Neural cell (in vitro differentiated cells): Measurements from ENCODE around the gene DEPDC1.

Experiments
- EP300 ChIP-seq: fragments of 450-650 bp; conservative IDR thresholded peaks from 2 replicates; pipeline ENCODE4 v1.6.1; 2014; ENCODE audit warnings: antibody characterized with exemption, mild to moderate bottlenecking, moderate library complexity; ENCODE audit not compliant: poor library complexity, severe bottlenecking
- TF ChIP-seq, protein P1 (sequence below): fragments of 450-650 bp; IDR thresholded peaks from 2 replicates; pipeline ENCODE4 v1.5.1; 2014; ENCODE audit warnings: antibody characterized with exemption, mild to moderate bottlenecking, moderate library complexity; ENCODE audit not compliant: poor library complexity, severe bottlenecking

DNA sequence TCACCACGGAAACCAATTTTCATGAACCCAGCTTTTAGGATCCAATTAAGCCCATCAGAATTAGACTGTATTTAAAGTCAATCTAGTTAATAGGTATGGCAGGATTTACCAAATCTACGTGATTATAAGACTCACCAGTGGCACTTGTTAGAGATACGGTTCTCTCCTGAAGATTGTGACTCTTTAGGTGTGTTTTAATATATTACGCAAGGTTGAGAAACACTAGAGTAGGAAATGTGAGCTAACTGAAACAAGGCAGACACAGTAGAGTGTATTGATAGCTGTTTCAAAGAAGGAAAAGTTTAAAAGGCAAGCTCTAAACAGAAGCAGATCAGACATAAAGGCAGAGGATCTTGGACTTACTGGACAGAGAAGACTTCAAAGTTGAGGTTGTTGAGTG lies 35.9 kb downstream of the DEPDC1 start:
- TF ChIP-seq, protein P1, sequence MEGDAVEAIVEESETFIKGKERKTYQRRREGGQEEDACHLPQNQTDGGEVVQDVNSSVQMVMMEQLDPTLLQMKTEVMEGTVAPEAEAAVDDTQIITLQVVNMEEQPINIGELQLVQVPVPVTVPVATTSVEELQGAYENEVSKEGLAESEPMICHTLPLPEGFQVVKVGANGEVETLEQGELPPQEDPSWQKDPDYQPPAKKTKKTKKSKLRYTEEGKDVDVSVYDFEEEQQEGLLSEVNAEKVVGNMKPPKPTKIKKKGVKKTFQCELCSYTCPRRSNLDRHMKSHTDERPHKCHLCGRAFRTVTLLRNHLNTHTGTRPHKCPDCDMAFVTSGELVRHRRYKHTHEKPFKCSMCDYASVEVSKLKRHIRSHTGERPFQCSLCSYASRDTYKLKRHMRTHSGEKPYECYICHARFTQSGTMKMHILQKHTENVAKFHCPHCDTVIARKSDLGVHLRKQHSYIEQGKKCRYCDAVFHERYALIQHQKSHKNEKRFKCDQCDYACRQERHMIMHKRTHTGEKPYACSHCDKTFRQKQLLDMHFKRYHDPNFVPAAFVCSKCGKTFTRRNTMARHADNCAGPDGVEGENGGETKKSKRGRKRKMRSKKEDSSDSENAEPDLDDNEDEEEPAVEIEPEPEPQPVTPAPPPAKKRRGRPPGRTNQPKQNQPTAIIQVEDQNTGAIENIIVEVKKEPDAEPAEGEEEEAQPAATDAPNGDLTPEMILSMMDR: no peak
- no peak for TF ChIP-seq EP300
